ENCODE measurements around the gene XIRP2.

XIRP2 gene

DNA sequence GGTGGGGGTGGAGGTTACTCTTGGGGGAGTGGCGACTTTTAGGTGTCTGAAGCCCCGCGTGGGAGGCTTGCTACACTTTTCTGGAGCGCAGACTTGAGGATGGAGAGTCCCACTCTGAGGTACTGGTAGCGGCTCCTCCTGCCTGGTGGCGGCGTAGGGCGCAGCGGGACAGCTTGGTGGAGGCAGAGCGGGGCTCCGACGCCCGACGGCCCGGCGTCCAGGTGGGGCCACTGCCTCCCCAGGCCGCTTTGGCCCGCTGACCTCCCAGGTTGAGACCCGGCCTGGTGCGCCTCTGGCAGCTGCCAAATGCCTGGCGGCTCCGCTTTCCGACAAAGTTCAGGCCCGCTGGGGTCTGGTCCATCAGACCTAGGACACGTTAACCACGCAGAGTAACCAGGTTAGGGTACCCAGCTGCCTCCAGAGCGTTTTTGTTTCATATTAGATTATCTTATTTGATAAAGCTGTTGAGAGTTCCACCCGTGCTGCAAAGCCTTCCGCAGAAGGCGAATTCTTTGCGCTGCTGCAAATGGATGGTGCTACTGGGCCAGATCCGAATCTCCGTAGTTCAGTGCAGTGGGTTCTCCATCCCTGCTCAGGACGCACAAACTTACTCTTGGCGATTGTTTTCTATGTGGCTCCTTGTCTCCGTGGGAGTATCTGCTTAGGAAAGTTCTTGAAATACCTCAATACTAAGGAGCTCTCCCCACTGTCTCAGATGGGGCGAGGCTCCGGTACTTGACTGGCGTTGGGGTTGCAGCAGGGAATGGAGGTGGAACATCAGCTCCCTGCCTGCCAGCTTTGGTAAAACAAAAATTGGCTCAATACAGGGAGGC lies 405.9 kb downstream of the XIRP2 start:
- DNase-seq = no peak

DNA sequence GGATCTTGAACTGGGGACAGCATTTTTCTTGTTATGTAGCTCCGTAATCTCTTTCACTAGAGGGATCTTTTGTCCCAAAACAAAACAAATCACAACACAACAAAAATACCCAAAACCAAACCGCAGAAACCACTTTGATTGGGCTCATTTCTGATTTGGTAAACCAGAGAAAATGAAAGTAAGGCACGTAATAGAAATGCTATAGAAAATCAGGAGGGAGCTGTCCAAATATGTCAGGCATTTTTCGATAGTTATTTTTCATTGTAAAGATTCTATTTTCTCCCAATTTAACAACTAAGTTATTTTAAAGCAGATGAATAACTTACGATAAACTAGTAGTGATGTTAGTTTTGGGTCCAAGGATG lies 406.5 kb downstream of the XIRP2 start:
- no peak for DNase-seq

DNA sequence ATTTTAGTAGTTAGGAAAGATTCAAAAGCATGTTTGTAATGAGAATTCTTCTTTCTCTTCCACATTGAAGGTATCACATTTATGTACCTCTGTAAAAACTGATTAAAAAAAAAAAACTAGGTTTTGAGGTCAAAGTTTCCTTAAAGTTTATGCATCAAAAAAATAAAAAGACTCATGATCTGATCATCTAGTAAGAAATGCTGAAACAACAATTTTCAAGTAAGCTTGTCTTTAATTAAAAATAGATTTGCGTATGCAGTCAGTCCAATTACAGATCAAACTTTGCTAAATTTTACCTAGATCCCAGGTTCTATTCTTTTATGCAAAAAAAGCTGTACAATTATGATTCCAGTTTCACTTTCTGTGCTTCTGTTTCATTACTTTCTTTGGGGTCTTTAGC lies 409.0 kb downstream of the XIRP2 start:
- no peak for DNase-seq

DNA sequence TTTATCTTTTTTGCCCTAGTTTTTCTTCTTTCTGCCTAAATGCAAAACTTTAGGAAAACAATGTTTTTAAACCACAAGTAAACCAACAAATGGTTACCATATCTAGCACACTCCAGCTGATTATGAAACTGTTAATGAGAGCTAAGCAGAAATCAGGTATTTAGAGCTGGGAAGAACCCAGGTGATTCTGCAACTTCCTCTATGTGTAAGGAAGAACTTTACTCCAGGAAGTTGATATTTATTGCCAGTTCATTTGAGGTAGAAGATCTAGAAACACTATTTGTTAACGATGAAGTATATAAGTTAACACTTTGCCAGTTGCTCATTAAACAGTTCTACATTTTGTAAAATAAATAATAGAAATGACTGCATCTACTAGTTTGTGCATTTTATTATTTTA lies 409.7 kb downstream of the XIRP2 start:
- DNase-seq = no peak
